GM18951 (cell line): ENCODE data around the gene DSCAM.

Source experiments
- POLR2A ChIP-seq: IDR thresholded peaks from 4 replicates; pipeline ENCODE4 v1.6.1; 2011; ENCODE audit warnings: mild to moderate bottlenecking; ENCODE audit not compliant: insufficient read length, insufficient read depth; ENCODE audit errors: extremely low read depth
- in situ Hi-C: fragments of 300-500 bp; cut with MboI; formaldehyde crosslinking; loops from one replicate; pipeline ENCODE4 v1.12.0; 2022; ENCODE audit warnings: low sequenced_read_pairs, mixed read lengths, inconsistent platforms; ENCODE audit not compliant: unreplicated experiment

DSCAM gene

GRCh38 chr21:40128891-40129290, 718.1 kb downstream of the DSCAM start:
- in situ Hi-C loops = no loop called here
- TF ChIP-seq POLR2A = no peak

- TF ChIP-seq POLR2A = no peak
- in situ Hi-C loops = no loop called here
These were observed 725.9 kb downstream of the DSCAM start for GRCh38 chr21:40120940-40121575.

- no peak for TF ChIP-seq POLR2A
- in situ Hi-C loops = no loop called here
These were observed 728.4 kb downstream of the DSCAM start for GRCh38 chr21:40118527-40118926.

GRCh38 chr21:40117236-40117635, 729.7 kb downstream of the DSCAM start:
- in situ Hi-C loops = no loop called here
- TF ChIP-seq POLR2A = no peak

- in situ Hi-C loops = no loop called here
- TF ChIP-seq POLR2A = no peak
These were observed 731.2 kb downstream of the DSCAM start for GRCh38 chr21:40115775-40116174.

GRCh38 chr21:40102682-40103081, 744.3 kb downstream of the DSCAM start:
- in situ Hi-C loops = no loop called here
- TF ChIP-seq POLR2A = no peak

GRCh38 chr21:40099809-40100208, 747.1 kb downstream of the DSCAM start:
- no peak for TF ChIP-seq POLR2A
- in situ Hi-C loops = no loop called here

GRCh38 chr21:40095477-40095876, 751.5 kb downstream of the DSCAM start:
- no peak for TF ChIP-seq POLR2A
- in situ Hi-C loops = no loop called here

- no peak for TF ChIP-seq POLR2A
- in situ Hi-C loops = no loop called here
These were observed 766.6 kb downstream of the DSCAM start for GRCh38 chr21:40080385-40080784.

- TF ChIP-seq POLR2A = no peak
These were observed 772.2 kb downstream of the DSCAM start for GRCh38 chr21:40074710-40075109.

GRCh38 chr21:40074198-40074597, 772.8 kb downstream of the DSCAM start:
- no peak for TF ChIP-seq POLR2A
- in situ Hi-C loops = no loop called here

More at GRCh38 chr21:40074710-40075109, 772.2 kb downstream of the DSCAM start:
- in situ Hi-C loops = no loop called here

- TF ChIP-seq POLR2A = no peak
- in situ Hi-C loops = no loop called here
These were observed 773.3 kb downstream of the DSCAM start for GRCh38 chr21:40073642-40074041.

- TF ChIP-seq POLR2A = no peak
- in situ Hi-C loops = no loop called here
These were observed 776.1 kb downstream of the DSCAM start for GRCh38 chr21:40070871-40071270.

GRCh38 chr21:40067751-40068150, 779.2 kb downstream of the DSCAM start:
- no peak for TF ChIP-seq POLR2A
- in situ Hi-C loops = no loop called here

- no peak for TF ChIP-seq POLR2A
- in situ Hi-C loops = no loop called here
These were observed 780.7 kb downstream of the DSCAM start for GRCh38 chr21:40066221-40066620.
